HK-2 (cell line): Measurements from ENCODE around the gene CCDC74B.
"Not testable (repeated sequence)": the region's sequence is repeated elsewhere in the genome, so short reads cannot be mapped to it uniquely, and the experiment has no call there.

Source experiments
- DNase-seq: peaks from one replicate; pipeline ENCODE4 v3.0.0-alpha.2; 2018; ENCODE audit not compliant: unreplicated experiment

The CCDC74B gene

DNA sequence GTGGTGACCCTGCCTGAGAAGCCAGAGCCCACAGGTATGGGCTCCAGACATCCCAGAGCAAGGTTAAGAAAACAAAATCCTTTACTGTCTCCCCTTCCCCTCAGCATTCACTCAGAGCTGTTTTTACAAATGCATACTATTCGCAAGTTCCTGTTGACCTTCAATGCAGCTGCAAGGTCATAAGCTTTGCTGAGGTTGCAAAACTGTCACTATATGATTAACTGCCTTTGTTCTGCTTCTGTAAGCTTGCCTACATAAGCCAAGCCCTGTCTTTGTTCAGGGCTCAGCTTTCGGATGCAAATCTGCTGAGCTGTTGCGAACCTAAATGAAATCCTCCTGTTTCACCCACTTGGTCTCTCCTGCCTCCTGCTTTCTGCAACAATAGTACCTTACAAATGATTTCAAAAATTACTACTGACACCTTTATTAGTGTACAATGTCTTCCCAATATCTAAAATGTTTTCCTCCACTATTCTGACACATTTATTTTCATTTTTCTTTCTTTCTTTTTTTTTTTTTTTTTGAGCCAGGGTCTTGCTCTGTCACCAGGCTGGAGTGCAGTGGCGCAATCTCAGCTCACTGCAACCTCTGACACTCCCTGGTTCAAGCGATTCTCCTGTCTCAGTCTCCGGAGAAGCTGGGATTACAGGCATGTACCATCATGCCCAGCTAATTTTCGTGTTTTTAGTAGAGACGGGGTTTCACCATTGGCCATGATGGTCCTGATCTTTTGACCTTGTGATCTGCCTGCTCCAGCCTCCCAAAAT is 42.1 kb downstream of the CCDC74B start:
- DNase-seq = not testable (repeated sequence)
